D721Med (cell line): ENCODE data around the gene LRRC3B.

Experiments
- DNase-seq: peaks from one replicate; pipeline ENCODE4 v3.0.0; 2011; ENCODE audit warnings: low spot score; ENCODE audit not compliant: insufficient read length
- FAIRE-seq: peaks from 2 replicates; lab custom pipeline; 2011; peaks lifted over from hg19 to GRCh38; lab: Jason Lieb, UNC
- TF ChIP-seq, protein P1 (sequence below): IDR thresholded peaks from 2 replicates; pipeline ENCODE4 v1.5.1; 2012; ENCODE audit warnings: mild to moderate bottlenecking, control low read depth; ENCODE audit not compliant: insufficient read depth; ENCODE audit errors: missing control alignments

LRRC3B gene

GRCh38 chr3:26622621-26623418 lies at the start of gene LRRC3B:
LRRC3B (plus strand) TSS chr3:26622772; CDS start chr3:26709673, 86,901 bp downstream.
- FAIRE-seq, result no peak
- TF ChIP-seq, protein P1, sequence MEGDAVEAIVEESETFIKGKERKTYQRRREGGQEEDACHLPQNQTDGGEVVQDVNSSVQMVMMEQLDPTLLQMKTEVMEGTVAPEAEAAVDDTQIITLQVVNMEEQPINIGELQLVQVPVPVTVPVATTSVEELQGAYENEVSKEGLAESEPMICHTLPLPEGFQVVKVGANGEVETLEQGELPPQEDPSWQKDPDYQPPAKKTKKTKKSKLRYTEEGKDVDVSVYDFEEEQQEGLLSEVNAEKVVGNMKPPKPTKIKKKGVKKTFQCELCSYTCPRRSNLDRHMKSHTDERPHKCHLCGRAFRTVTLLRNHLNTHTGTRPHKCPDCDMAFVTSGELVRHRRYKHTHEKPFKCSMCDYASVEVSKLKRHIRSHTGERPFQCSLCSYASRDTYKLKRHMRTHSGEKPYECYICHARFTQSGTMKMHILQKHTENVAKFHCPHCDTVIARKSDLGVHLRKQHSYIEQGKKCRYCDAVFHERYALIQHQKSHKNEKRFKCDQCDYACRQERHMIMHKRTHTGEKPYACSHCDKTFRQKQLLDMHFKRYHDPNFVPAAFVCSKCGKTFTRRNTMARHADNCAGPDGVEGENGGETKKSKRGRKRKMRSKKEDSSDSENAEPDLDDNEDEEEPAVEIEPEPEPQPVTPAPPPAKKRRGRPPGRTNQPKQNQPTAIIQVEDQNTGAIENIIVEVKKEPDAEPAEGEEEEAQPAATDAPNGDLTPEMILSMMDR, result no peak
- peak; percentile 35 for DNase-seq

DNA sequence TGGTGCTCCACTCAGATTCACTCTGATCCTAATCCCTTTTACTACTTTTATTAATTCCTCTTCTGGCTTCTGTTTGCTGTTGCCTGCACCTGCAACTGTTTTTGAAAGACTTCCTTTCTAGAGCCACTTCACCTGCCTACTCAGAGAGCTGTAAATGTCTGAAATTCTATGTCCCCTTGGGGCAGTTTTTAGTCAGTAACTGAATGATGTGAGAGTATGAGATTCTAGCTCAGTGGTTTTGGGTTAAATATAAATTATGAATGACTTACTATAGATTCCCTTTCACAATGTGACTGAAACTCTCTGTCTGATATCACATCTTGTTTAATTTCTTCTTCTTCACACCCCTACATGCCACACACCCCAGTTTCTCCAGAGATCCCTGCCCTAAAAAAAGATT lies 47.8 kb upstream of the LRRC3B start:
- TF ChIP-seq, protein P1, result no peak
- FAIRE-seq, result no peak

GRCh38 chr3:26579116-26579515 lies 43.5 kb upstream of the LRRC3B start:
- no peak for FAIRE-seq
- TF ChIP-seq, protein P1, result no peak

More for the DNA sequence above, 47.8 kb upstream of the LRRC3B start:
- no peak for DNase-seq

DNA sequence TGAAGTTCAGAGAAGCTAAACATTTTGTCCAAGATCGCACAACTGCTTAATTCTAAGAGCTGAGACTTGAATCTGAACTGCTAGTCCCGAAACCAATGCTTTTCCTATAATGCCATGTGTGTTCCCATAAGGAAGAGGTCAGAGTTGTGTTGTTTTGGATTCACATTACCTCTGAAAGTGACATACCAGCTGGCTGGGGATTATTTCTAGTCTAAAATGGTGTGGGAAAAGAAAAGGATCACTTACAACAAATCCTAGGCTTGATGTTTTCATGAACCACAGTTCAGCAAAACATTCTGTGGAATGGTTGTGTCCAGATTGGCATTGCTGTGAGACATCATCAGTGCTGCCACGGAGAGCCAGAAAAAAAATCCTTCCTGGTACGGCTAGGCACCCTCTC lies 35.0 kb upstream of the LRRC3B start:
- DNase-seq (no peak), FAIRE-seq (no peak)
- TF ChIP-seq, protein P1, result no peak

More at GRCh38 chr3:26579116-26579515, 43.5 kb upstream of the LRRC3B start:
- DNase-seq, result no peak

- TF ChIP-seq, protein P1, result no peak
- DNase-seq (no peak), FAIRE-seq (no peak)
These were observed 33.6 kb upstream of the LRRC3B start for GRCh38 chr3:26588931-26589330.

DNA sequence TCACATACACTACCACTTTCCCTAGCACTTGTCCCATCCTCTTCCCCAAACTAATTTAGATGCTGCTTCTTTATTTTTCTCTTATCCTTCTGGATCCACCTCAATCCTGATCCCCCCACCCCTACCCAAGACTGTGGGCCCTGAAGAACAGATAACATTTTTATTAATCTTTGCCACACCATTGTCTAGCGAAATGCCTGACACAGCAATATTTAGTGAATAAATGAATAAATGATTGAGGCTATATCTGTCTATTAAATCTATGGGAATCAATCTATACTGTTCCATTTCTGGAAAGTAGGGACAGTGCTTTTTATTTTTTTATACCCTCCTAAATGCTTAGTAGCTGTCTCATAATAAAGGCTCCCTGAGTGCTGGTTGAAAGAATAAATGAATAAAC lies 32.9 kb upstream of the LRRC3B start:
- FAIRE-seq, result no peak
- TF ChIP-seq, protein P1, result no peak
- no peak for DNase-seq

DNA sequence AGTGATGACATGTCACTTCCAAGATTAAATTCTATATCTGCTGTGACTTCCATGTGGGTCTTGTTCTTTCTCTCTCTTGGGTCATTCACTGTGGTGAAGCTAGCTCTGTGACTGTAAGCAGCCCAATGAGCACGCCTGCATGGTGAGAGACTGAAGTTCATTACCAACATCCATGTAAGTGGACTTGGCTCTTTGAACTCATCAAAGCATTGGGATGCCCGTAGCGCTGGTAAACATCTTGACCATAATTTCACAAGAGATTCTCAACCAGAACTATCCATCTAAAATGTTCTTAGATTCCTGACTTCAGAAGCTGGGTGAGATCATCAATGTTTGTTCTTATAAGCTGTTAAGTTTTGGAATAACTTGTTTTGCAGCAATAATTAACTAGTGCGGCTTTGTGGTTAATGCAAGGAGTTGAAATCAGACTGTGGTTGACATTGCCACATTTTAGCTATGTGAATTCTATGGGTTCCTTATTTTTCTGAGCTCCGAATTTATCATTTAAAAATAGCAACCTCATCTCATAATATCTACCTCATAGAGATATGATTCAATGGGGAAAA lies 31.6 kb upstream of the LRRC3B start:
- TF ChIP-seq, protein P1, result no peak
- FAIRE-seq, result no peak
- DNase-seq, result no peak
